Neural progenitor cell (in vitro differentiated cells): Measurements from ENCODE around the gene RGS8. TPM values are rescaled to one million over a fixed set of nuclear protein-coding genes. Genes with fewer than 3 reads are reported as not detected.

Experiments used
- DNase-seq: peaks from one replicate; pipeline ENCODE4 v3.0.0-alpha.2; 2016; ENCODE audit warnings: low spot score
- H2AFZ ChIP-seq: fragments of 200-600 bp; sonication (generic); replicated peaks from 2 replicates; pipeline ENCODE4 v1.6.1; 2016; ENCODE audit warnings: antibody characterized with exemption
- H3F3A ChIP-seq: fragments of 200-600 bp; sonication (generic); 2 replicates; pipeline ENCODE4 v1.6.1; 2016; ENCODE audit warnings: antibody characterized with exemption, low read depth
- H3K27ac ChIP-seq: fragments of 200-600 bp; sonication (generic); 2 replicates; pipeline ENCODE4 v1.5.1; 2016; ENCODE audit warnings: mild to moderate bottlenecking
- H3K27me3 ChIP-seq: fragments of 200-600 bp; sonication (generic); 2 replicates; pipeline ENCODE4 v1.6.1; 2016; ENCODE audit warnings: mild to moderate bottlenecking, moderate library complexity
- H3K36me3 ChIP-seq: fragments of 200-600 bp; sonication (generic); 2 replicates; pipeline ENCODE4 v1.5.1; 2016
- H3K4me1 ChIP-seq: fragments of 200-600 bp; sonication (generic); 2 replicates; pipeline ENCODE4 v1.6.1; 2016; ENCODE audit warnings: mixed run types
- H3K4me2 ChIP-seq: fragments of 200-600 bp; sonication (generic); 2 replicates; pipeline ENCODE4 v1.6.1; 2016
- H3K4me3 ChIP-seq: fragments of 200-600 bp; sonication (generic); 2 replicates; pipeline ENCODE4 v1.5.1; 2016
- H3K79me2 ChIP-seq: fragments of 200-600 bp; sonication (generic); 2 replicates; pipeline ENCODE4 v1.6.1; 2016; ENCODE audit warnings: low read depth
- H3K9ac ChIP-seq: fragments of 200-600 bp; sonication (generic); 2 replicates; pipeline ENCODE4 v1.6.1; 2016
- H3K9me3 ChIP-seq: fragments of 200-600 bp; sonication (generic); 2 replicates; pipeline ENCODE4 v1.5.1; 2016; ENCODE audit warnings: low read depth
- H4K20me1 ChIP-seq: fragments of 200-600 bp; sonication (generic); 2 replicates; pipeline ENCODE4 v1.6.1; 2016; ENCODE audit warnings: low read depth
- H3K27ac Mint-ChIP-seq: 3 replicates; pipeline ENCODE4 v1.8.0; 2021; ENCODE audit warnings: mixed read lengths
- H3K27me3 Mint-ChIP-seq: 2 replicates; pipeline ENCODE4 v1.8.0; 2022; ENCODE audit warnings: low read depth, mild to moderate bottlenecking, inconsistent platforms, moderate library complexity, mixed read lengths; ENCODE audit not compliant: insufficient read depth
- H3K36me3 Mint-ChIP-seq: 3 replicates; pipeline ENCODE4 v1.8.0; 2021; ENCODE audit warnings: mixed read lengths
- H3K4me1 Mint-ChIP-seq: 3 replicates; pipeline ENCODE4 v1.8.0; 2021; ENCODE audit warnings: mixed read lengths
- H3K4me3 Mint-ChIP-seq: 3 replicates; pipeline ENCODE4 v1.8.0; 2021; ENCODE audit warnings: mild to moderate bottlenecking, moderate library complexity, mixed read lengths
- H3K9me3 Mint-ChIP-seq: 3 replicates; pipeline ENCODE4 v1.8.0; 2020; ENCODE audit warnings: mixed read lengths
- CTCF ChIP-seq: fragments of 200-600 bp; sonication (generic); IDR thresholded peaks from 2 replicates; pipeline ENCODE4 v1.5.1; 2017; ENCODE audit warnings: antibody characterized with exemption, mild to moderate bottlenecking
- EZH2 ChIP-seq: fragments of 200-600 bp; sonication (generic); IDR thresholded peaks from 2 replicates; pipeline ENCODE4 v1.6.1; 2017; ENCODE audit warnings: antibody characterized with exemption, mild to moderate bottlenecking, moderate library complexity
- EZH2phosphoT487 ChIP-seq: fragments of 200-600 bp; sonication (generic); IDR thresholded peaks from 2 replicates; pipeline ENCODE4 v1.6.1; 2017; ENCODE audit warnings: antibody characterized with exemption
- total RNA-seq: library from RNA; depleted of rRNA; stranded (reverse); fragments of >200 nt; gene quantifications from 2 replicates; pipeline ENCODE4 v1.2.3, GENCODE V29; 2015; ENCODE audit warnings: low replicate concordance

The RGS8 gene
- total RNA-seq, 1 donor from 2014 or later = 0.99 TPM

DNA sequence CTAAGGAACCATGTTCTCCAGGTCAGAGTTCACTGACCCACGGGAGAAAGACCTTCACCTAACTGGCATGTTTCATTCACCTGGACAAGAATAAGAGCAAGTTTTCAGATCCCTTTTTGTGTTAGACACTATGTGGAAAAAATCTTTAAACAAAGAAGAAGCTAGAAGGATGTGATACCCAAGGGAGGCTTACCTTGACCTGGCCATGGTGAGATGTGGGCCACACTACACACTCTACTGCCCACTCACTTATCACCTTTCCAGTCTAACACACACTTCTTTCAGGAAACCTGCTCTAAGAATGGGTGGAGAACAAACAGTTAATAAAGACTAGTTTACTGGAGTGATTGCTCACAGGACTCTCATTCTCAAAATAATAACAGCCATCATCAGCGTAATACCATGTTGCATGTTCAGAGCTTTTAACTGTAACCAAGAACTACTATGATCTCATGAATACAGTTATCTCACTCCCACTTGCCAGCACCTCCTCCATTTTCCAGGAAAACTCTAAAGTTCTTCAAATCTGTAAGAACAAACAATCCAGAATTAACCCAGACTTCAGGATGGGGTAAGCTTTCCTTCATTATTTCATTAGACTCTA is 1.4 kb downstream of the RGS8 start:
- Histone ChIP-seq H3K9ac (no peak overlapping the region), H3F3A (peaks cover 6% of the 10 kb centered on the region), H3K36me3 (no peaks in the 10 kb centered on the region), H3K79me2 (no peaks in the 10 kb centered on the region), H2AFZ (no peak overlapping the region), H3K27me3 (peaks cover 16% of the 10 kb centered on the region), H3K4me2 (no peak overlapping the region), H4K20me1 (no peaks in the 10 kb centered on the region), H3K9me3 (no peaks in the 10 kb centered on the region), H3K4me1 (peaks cover 20% of the 10 kb centered on the region), H3K27ac (no peak overlapping the region), H3K4me3 (no peak overlapping the region)
- no peaks in the 10 kb centered on the region for H3K9me3 Mint-ChIP-seq
- H3K27me3 Mint-ChIP-seq = peaks cover 5% of the 10 kb centered on the region
- no peak for DNase-seq
- TF ChIP-seq CTCF = no peak
- no peak for TF ChIP-seq EZH2phosphoT487
- no peak for TF ChIP-seq EZH2
- H3K27ac Mint-ChIP-seq = no peak overlapping the region
- H3K36me3 Mint-ChIP-seq = no peaks in the 10 kb centered on the region
- H3K4me1 Mint-ChIP-seq = peaks cover 21% of the 10 kb centered on the region
- no peak overlapping the region for H3K4me3 Mint-ChIP-seq

DNA sequence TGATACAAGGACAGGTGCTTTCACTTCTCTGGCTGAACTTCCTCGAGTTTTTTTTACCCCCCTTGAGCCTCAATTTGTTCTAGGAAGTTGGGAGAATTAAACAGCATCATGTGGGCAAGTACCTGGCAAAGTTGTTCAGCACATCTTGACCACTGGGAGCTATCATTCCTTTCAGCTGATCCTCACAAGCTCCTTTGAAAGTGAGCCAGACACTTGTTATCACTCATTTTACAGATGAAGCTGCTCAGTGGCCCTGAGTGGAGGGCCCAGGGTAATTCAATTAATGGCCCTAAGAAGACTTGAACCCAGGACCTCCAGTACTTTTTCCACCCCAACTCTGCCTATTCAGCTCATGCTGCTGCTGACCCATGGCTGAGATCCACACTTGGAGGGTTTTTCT is 2.0 kb downstream of the RGS8 start:
- no peak overlapping the region for H3K27ac ChIP-seq
- H4K20me1 ChIP-seq = no peaks in the 10 kb centered on the region
- no peak overlapping the region for H2AFZ ChIP-seq
- no peaks in the 10 kb centered on the region for H3K36me3 ChIP-seq
- H3K9ac ChIP-seq = no peak overlapping the region
- no peak overlapping the region for H3K4me3 Mint-ChIP-seq
- H3K9me3 Mint-ChIP-seq = no peaks in the 10 kb centered on the region
- peaks cover 26% of the 10 kb centered on the region for H3K4me1 ChIP-seq
- H3F3A ChIP-seq = peaks cover 6% of the 10 kb centered on the region
- no peak overlapping the region for H3K27ac Mint-ChIP-seq
- TF ChIP-seq CTCF (no peak), EZH2 (no peak), EZH2phosphoT487 (no peak)
- H3K4me3 ChIP-seq = no peak overlapping the region
- H3K9me3 ChIP-seq = no peaks in the 10 kb centered on the region
- peaks cover 25% of the 10 kb centered on the region for H3K4me1 Mint-ChIP-seq
- peaks cover 16% of the 10 kb centered on the region for H3K27me3 ChIP-seq
- peaks cover 5% of the 10 kb centered on the region for H3K27me3 Mint-ChIP-seq
- no peak for DNase-seq
- H3K4me2 ChIP-seq = no peak overlapping the region
- no peaks in the 10 kb centered on the region for H3K36me3 Mint-ChIP-seq
- no peaks in the 10 kb centered on the region for H3K79me2 ChIP-seq

DNA sequence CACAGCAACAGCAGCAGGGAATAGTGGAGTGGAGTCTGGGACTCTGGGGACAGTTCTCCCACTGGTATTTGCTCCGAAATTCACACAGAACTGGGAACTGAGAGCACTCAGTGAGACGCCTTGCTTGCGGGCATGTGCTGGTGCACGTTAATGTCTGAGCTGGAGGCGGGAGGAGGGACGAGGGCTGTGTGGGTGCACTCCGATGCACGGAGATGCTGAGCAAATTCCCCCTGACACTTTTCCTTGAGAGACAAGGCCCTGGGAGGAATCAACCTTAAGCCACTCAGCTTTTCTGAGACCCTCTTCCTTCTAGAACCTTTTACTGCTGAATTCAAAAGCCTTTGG is 2.8 kb downstream of the RGS8 start:
- no peak overlapping the region for H3K27ac Mint-ChIP-seq

More for the DNA sequence above, 2.8 kb downstream of the RGS8 start:
- Mint-ChIP-seq H3K9me3 (no peaks in the 10 kb centered on the region), H3K36me3 (no peaks in the 10 kb centered on the region), H3K27me3 (peaks cover 5% of the 10 kb centered on the region), H3K4me3 (no peak overlapping the region), H3K4me1 (peaks cover 32% of the 10 kb centered on the region)
- H3K27ac ChIP-seq = no peak overlapping the region
- no peaks in the 10 kb centered on the region for H3K9me3 ChIP-seq
- peaks cover 6% of the 10 kb centered on the region for H3F3A ChIP-seq
- H4K20me1 ChIP-seq = no peaks in the 10 kb centered on the region
- H3K27me3 ChIP-seq = peaks cover 16% of the 10 kb centered on the region
- no peaks in the 10 kb centered on the region for H3K36me3 ChIP-seq
- no peaks in the 10 kb centered on the region for H3K79me2 ChIP-seq
- TF ChIP-seq EZH2phosphoT487 = no peak
- TF ChIP-seq CTCF = no peak
- TF ChIP-seq EZH2 = no peak
- peaks cover 35% of the 10 kb centered on the region for H3K4me1 ChIP-seq
- H3K4me2 ChIP-seq = no peak overlapping the region
- no peak overlapping the region for H3K4me3 ChIP-seq
- peak overlapping the region; percentile 11 for H2AFZ ChIP-seq
- DNase-seq = no peak
- H3K9ac ChIP-seq = no peak overlapping the region
